ENCODE results near the gene NOVA2. TPM values are rescaled to one million over a fixed set of nuclear protein-coding genes. Genes with fewer than 3 reads are reported as not detected.
"Not testable (repeated sequence)": the region's sequence is repeated elsewhere in the genome, so short reads cannot be mapped to it uniquely, and the experiment has no call there.

NOVA2 gene
- total and polyA plus RNA-seq, 2 of the 8 experiments (the other 6 are each of a cell fraction or from before 2014, with no cell fraction given) = 3.2 to 24.6 TPM

GRCh38 chr19:45897261-45897812 is 76.3 kb downstream of the NOVA2 start (continued):
- TF ChIP-seq RAD21 (IDR thresholded peaks at IDR 0.05 in 1 of 2, conservative IDR thresholded peaks at IDR 0.05 in 1 of 2; ENCODE audit: low read depth in 2 of 2, low read length in 2 of 2) (no peak), TEAD4 (IDR thresholded peaks at IDR 0.05; ENCODE audit: low read depth, low read length) (no peak), JUN (IDR thresholded peaks at IDR 0.05; ENCODE audit: low read depth, low read length) (no peak), SUZ12 (IDR thresholded peaks at IDR 0.05; ENCODE audit: low read length) (no peak), BACH1 (IDR thresholded peaks at IDR 0.05; ENCODE audit: low read length) (no peak), ATF2 (IDR thresholded peaks at IDR 0.05; ENCODE audit: low read length) (no peak)

DNA sequence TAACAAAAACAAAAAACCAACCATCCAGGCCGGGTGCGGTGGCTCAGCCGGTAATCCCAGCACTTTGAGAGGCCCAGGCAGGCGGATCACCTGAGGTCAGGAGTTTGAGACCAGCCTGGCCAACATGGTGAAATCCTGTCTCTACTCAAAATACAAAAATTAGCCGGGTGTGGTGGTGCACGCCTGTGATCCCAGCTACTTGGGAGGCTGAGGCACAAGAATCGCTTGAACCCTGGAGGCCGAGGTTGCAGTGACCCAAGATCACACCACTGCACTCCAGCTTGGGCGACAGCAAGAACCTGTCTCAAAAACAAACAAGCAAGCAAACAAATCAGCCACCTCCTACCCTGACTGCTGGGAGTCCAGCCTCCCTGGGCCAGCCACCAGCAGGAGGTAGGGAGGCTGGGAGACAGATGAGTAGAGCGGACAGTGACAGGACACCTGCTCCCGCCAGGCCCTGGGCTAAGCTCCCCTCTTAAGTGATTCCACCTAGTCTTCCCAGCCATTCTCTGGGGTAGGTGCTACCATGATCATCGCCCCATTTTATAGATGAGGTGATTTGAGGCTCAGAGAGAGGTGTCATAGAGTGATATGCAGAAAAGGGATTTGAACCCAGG is 77.6 kb downstream of the NOVA2 start:
- H3K9me3 ChIP-seq (ENCODE audit: insufficient read depth in 2 of 2, low read depth in 1 of 2, low read length in 1 of 2); H3K79me1 ChIP-seq (ENCODE audit: low read depth, low read length); H3K23ac ChIP-seq (ENCODE audit: insufficient read length); H3K56ac ChIP-seq (replicated peaks; ENCODE audit: insufficient read length, low read depth, low read length); H3K79me2 ChIP-seq (ENCODE audit: control insufficient read depth in 1 of 2, insufficient read depth in 2 of 2, low read length in 2 of 2); FAIRE-seq; H3K4ac ChIP-seq (replicated peaks; ENCODE audit: insufficient read length, low read depth, low read length); POLR2A ChIA-PET (ENCODE audit: partially characterized antibody); H2BK15ac ChIP-seq (ENCODE audit: low read length); H2BK5ac ChIP-seq (ENCODE audit: low read depth, low read length); H4K20me1 ChIP-seq (replicated peaks in 1 of 2; ENCODE audit: control insufficient read depth in 1 of 2, insufficient read depth in 2 of 2, low read length in 2 of 2); DNase-seq (ENCODE audit: low read depth in 1 of 2, low spot score in 2 of 2); H3K4me1 ChIP-seq (replicated peaks in 1 of 4; ENCODE audit: control insufficient read depth in 3 of 4, insufficient read depth in 4 of 4, low read length in 3 of 4); H2BK120ac ChIP-seq (replicated peaks; ENCODE audit: low read depth, low read length); H3K23me2 ChIP-seq (ENCODE audit: low read depth, low read length); H2BK12ac ChIP-seq (ENCODE audit: low read depth, low read length); H2BK20ac ChIP-seq (ENCODE audit: low read length); H4K5ac ChIP-seq (ENCODE audit: insufficient read length, low read depth, low read length); H4K8ac ChIP-seq (ENCODE audit: extremely low read depth, insufficient read depth, low read length); H2AFZ ChIP-seq (ENCODE audit: low read length); CTCF ChIA-PET (ENCODE audit: partially characterized antibody); H3K27ac ChIP-seq (ENCODE audit: low read depth, low read length); H3K9ac ChIP-seq (replicated peaks in 1 of 4; ENCODE audit: extremely low read depth in 1 of 4, low read depth in 3 of 4, low read length in 3 of 4); H3K4me2 ChIP-seq (ENCODE audit: insufficient read depth in 1 of 2, low read depth in 2 of 2, low read length in 2 of 2); H3K36me3 ChIP-seq (ENCODE audit: control insufficient read depth in 2 of 4, insufficient read depth in 4 of 4, low read length in 3 of 4); H3K18ac ChIP-seq (ENCODE audit: extremely low read depth, low read length); H3K4me3 ChIP-seq (ENCODE audit: extremely low read depth in 1 of 4, insufficient read depth in 2 of 4, low read depth in 3 of 4, low read length in 4 of 4); H3K14ac ChIP-seq (ENCODE audit: insufficient read length); H2AK5ac ChIP-seq (ENCODE audit: low read depth, low read length); H4K91ac ChIP-seq (replicated peaks; ENCODE audit: insufficient read length, low read length): not testable (repeated sequence)
- peaks cover 0 to 11% (median 6%) of the 10 kb centered on the region in 4 experiments; a peak in 6 of 7 replicates for H3K27me3 ChIP-seq (replicated peaks in 1 of 4; ENCODE audit: control insufficient read depth in 3 of 4, extremely low read depth in 1 of 4, insufficient read depth in 3 of 4, low read length in 3 of 4)
- 96% methylated on average over 12 of the region's 12 CpGs; no CpG with 5 or more reads in 1 of the 2 experiments for WGBS, 2 experiments (ENCODE audit: extremely low coverage in 1 of 2, insufficient coverage in 1 of 2, insufficient read length in 1 of 2, insufficient replicate concordance in 2 of 2, low coverage in 1 of 2, low lambda C conversion rate in 2 of 2, missing lambda C conversion rate in 1 of 2)
